CD14-positive monocyte (primary cell): ENCODE results near the gene CES2. TPM values are rescaled to one million over a fixed set of nuclear protein-coding genes. Genes with fewer than 3 reads are reported as not detected.
"Not testable (repeated sequence)": the region's sequence is repeated elsewhere in the genome, so short reads cannot be mapped to it uniquely, and the experiment has no call there.

ENCODE experiments used
- DNase-seq, 3 donors: peaks; one replicate each; pipeline ENCODE4 v3.0.0-alpha.2; 2011 to 2022
- H2AFZ ChIP-seq: 2 replicates; pipeline ENCODE4 v1.6.0; 2012; ENCODE audit warnings: mild to moderate bottlenecking, low read depth, low read length, inconsistent platforms; ENCODE audit not compliant: insufficient read depth, poor library complexity, severe bottlenecking
- H3K27ac ChIP-seq, 2 donors: 1 replicate in 1 of 2; 2 replicates in 1 of 2; pipeline ENCODE4 v1.5.1; 2012 to 2013; ENCODE audit warnings: low read length in 2 of 2, control low read depth in 1 of 2, inconsistent platforms in 1 of 2, low read depth in 1 of 2, mild to moderate bottlenecking in 1 of 2
- H3K27me3 ChIP-seq, 2 donors: one replicate each; pipeline versions ENCODE4 v1.6.0 to v1.6.1; 2011 to 2013; ENCODE audit warnings: low read length in 2 of 2; ENCODE audit not compliant: control insufficient read depth in 2 of 2, insufficient read depth in 2 of 2
- H3K36me3 ChIP-seq, 2 donors: replicated peaks in 1 of 2; 1 replicate in 1 of 2; 2 replicates in 1 of 2; pipeline versions ENCODE4 v1.5.1 to v1.6.1; 2012 to 2013; ENCODE audit warnings: low read length in 2 of 2, control low read depth in 1 of 2, inconsistent platforms in 1 of 2, mild to moderate bottlenecking in 1 of 2; ENCODE audit not compliant: insufficient read depth in 2 of 2, control insufficient read depth in 1 of 2
- H3K4me1 ChIP-seq, 2 donors: 1 replicate in 1 of 2; 2 replicates in 1 of 2; pipeline versions ENCODE4 v1.5.1 to v1.6.1; 2012 to 2013; ENCODE audit warnings: low read length in 2 of 2, control low read depth in 1 of 2, inconsistent platforms in 1 of 2, mild to moderate bottlenecking in 1 of 2, moderate library complexity in 1 of 2; ENCODE audit not compliant: insufficient read depth in 2 of 2, control insufficient read depth in 1 of 2
- H3K4me2 ChIP-seq: replicated peaks from 2 replicates; pipeline ENCODE3; 2012; ENCODE audit warnings: low read length, moderate library complexity, mild to moderate bottlenecking; ENCODE audit not compliant: poor library complexity, severe bottlenecking; ENCODE audit errors: extremely low read depth
- H3K4me3 ChIP-seq, 3 experiments: fragments of 200-600 bp in 1 of 3; sonication (generic) in 1 of 3; replicated peaks in 1 of 3; 1 replicate in 2 of 3; 2 replicates in 1 of 3; pipeline ENCODE4 v1.5.1; 2011 to 2013; ENCODE audit warnings: low read length in 3 of 3, mild to moderate bottlenecking in 3 of 3, control low read depth in 2 of 3, low read depth in 2 of 3, inconsistent platforms in 1 of 3, moderate library complexity in 1 of 3
- H3K79me2 ChIP-seq: 2 replicates; pipeline ENCODE4 v1.6.0; 2012; ENCODE audit warnings: mild to moderate bottlenecking, control low read depth, inconsistent platforms, low read length, moderate library complexity; ENCODE audit not compliant: insufficient read depth
- H3K9ac ChIP-seq: 2 replicates; pipeline ENCODE4 v1.6.0; 2017; ENCODE audit warnings: low read length, mild to moderate bottlenecking; ENCODE audit not compliant: insufficient read depth, poor library complexity, severe bottlenecking
- H3K9me3 ChIP-seq, 2 donors: replicated peaks in 1 of 2; 1 replicate in 1 of 2; 2 replicates in 1 of 2; pipeline versions ENCODE4 v1.5.1 to v1.6.1; 2012 to 2013; ENCODE audit warnings: low read length in 2 of 2, control low read depth in 1 of 2; ENCODE audit not compliant: control insufficient read depth in 1 of 2, insufficient read depth in 1 of 2
- H4K20me1 ChIP-seq: 2 replicates; pipeline ENCODE4 v1.6.0; 2012; ENCODE audit warnings: mild to moderate bottlenecking, low read length, control low read depth, moderate library complexity; ENCODE audit not compliant: insufficient read depth
- H3K27ac Mint-ChIP-seq, 7 donors: one replicate each; pipeline ENCODE4 v1.8.0; 2020; ENCODE audit warnings: mild to moderate bottlenecking in 7 of 7, mixed read lengths in 7 of 7, moderate library complexity in 6 of 7, inconsistent platforms in 2 of 7
- H3K27me3 Mint-ChIP-seq, 3 donors: one replicate each; pipeline ENCODE4 v1.8.0; 2021 to 2022; ENCODE audit warnings: low read depth in 3 of 3, mild to moderate bottlenecking in 3 of 3, mixed read lengths in 3 of 3, moderate library complexity in 3 of 3, inconsistent platforms in 1 of 3
- H3K36me3 Mint-ChIP-seq, 2 donors: one replicate each; pipeline ENCODE4 v1.8.0; 2020; ENCODE audit warnings: mixed read lengths in 2 of 2, inconsistent platforms in 1 of 2, mild to moderate bottlenecking in 1 of 2
- H3K4me1 Mint-ChIP-seq: one replicate; pipeline ENCODE4 v1.8.0; 2020; ENCODE audit warnings: mild to moderate bottlenecking, mixed read lengths
- H3K4me3 Mint-ChIP-seq, 2 donors: one replicate each; pipeline ENCODE4 v1.8.0; 2020; ENCODE audit warnings: mild to moderate bottlenecking in 2 of 2, mixed read lengths in 2 of 2, moderate library complexity in 1 of 2
- H3K9me3 Mint-ChIP-seq, 7 donors: one replicate each; pipeline ENCODE4 v1.8.0; 2020 to 2022; ENCODE audit warnings: mixed read lengths in 7 of 7, mild to moderate bottlenecking in 6 of 7, moderate library complexity in 6 of 7, inconsistent platforms in 2 of 7
- CTCF ChIP-seq: fragments of 200-600 bp; IDR thresholded peaks from one replicate; pipeline ENCODE4 v1.8.0; 2022; ENCODE audit warnings: antibody characterized with exemption, mild to moderate bottlenecking
- WGBS: methylation state at CpG from one replicate; pipeline ENCODE4 v1.1.5; 2013; ENCODE audit warnings: missing lambda C conversion rate; ENCODE audit not compliant: insufficient coverage; 5-methylcytosine and 5-hydroxymethylcytosine counted together
- intact Hi-C, 2 donors: fragments of 100-400 bp; cut with micrococcal nuclease; formaldehyde crosslinking; loops; one replicate each; pipeline versions ENCODE4 v1.15.0 to v1.15.1; 2023
- polyA plus RNA-seq, 3 donors: library from polyadenylated mRNA; depleted of rRNA in 1 of 3; unstranded in 2 of 3; stranded (reverse) in 1 of 3; fragments of 300-500 nt in 2 of 3; fragments of >200 nt in 1 of 3; fragmentation: Illumina TruSeq in 2 of 3; gene quantifications; 1 replicate in 2 of 3; 2 replicates in 1 of 3; pipeline ENCODE4 v1.2.3, GENCODE V29; 2012 to 2021

Gene CES2
- polyA plus RNA-seq, 3 donors: 14.0 to 29.0 (median 23.2) TPM

DNA sequence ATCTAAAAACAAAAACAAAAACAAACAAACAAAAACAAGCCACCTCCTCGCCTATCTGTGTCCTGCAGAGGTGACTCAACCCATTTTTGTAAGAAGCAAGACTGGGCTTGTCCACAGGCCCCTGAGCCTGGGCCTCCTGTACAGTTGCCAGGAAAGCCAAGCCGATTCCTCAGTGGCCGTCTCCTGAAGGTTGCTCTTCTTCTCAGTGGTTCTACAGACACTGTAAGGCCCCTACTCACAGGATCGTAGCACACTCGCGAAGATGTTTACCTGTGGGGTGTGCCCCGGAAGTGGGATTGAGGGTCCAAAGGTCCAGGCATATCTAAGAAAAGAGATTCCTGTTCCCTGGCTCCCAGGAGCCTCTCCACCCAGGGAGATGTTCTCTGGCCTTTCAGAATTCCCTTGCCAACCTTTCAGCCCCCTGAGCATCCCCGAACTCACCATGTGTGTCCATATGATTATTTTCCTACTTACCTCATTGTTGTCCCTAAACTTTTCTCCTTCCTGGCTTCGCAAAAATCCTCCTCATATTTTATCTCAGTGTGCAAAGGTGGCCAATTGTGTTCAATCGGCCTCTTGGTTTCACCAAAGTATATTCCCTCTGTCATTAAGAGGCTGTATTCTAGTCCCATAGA is 18.3 kb downstream of the CES2 start:
- TF ChIP-seq CTCF: no peak
- Mint-ChIP-seq H3K36me3 (peaks cover 0 to 2% of the 10 kb centered on the region in 2 donors), H3K27ac (peak overlapping the region in 1 of 7 donors; percentile 37), H3K4me1 (peaks cover 18% of the 10 kb centered on the region), H3K9me3 (peaks cover 0 to 16% (median 8%) of the 10 kb centered on the region in 7 donors), H3K27me3 (peaks cover 37 to 42% (median 40%) of the 10 kb centered on the region in 3 donors), H3K4me3 (no peak overlapping the region)
- Histone ChIP-seq H3K4me2 (no peak overlapping the region), H2AFZ (no peak overlapping the region), H3K79me2 (no peaks in the 10 kb centered on the region), H3K36me3 (no peaks in the 10 kb centered on the region), H4K20me1 (no peaks in the 10 kb centered on the region), H3K27me3 (peaks cover 23 to 40% of the 10 kb centered on the region in 2 donors), H3K9me3 (peaks cover 0 to 10% of the 10 kb centered on the region in 2 donors), H3K4me1 (peaks cover 18 to 19% of the 10 kb centered on the region in 2 donors), H3K9ac (no peak overlapping the region), H3K27ac (no peak overlapping the region), H3K4me3 (no peak overlapping the region)
- intact Hi-C loops: no loop called here
- no peak for DNase-seq
- WGBS: 92% methylated on average over 8 of the region's 10 CpGs

GRCh38 chr16:66954097-66954659 is 18.9 kb downstream of the CES2 start:
- H3K4me3 ChIP-seq: no peak overlapping the region
- peaks cover 17 to 34% of the 10 kb centered on the region in 2 donors for H3K27me3 ChIP-seq
- Mint-ChIP-seq H3K4me1 (peaks cover 19% of the 10 kb centered on the region), H3K9me3 (peaks cover 0 to 16% (median 8%) of the 10 kb centered on the region in 7 donors), H3K4me3 (no peak overlapping the region), H3K36me3 (peaks cover 0 to 2% of the 10 kb centered on the region in 2 donors), H3K27me3 (peaks cover 31 to 38% (median 34%) of the 10 kb centered on the region in 3 donors), H3K27ac (no peak overlapping the region)
- intact Hi-C loops: no loop called here
- H3K36me3 ChIP-seq: no peaks in the 10 kb centered on the region
- WGBS: 4% methylated on average over 5 of the region's 8 CpGs
- no peak overlapping the region for H2AFZ ChIP-seq
- peak; percentile 86 for TF ChIP-seq CTCF
- no peak overlapping the region for H3K27ac ChIP-seq
- peaks cover 0 to 10% of the 10 kb centered on the region in 2 donors for H3K9me3 ChIP-seq
- no peaks in the 10 kb centered on the region for H4K20me1 ChIP-seq
- no peaks in the 10 kb centered on the region for H3K79me2 ChIP-seq
- no peak overlapping the region for H3K4me2 ChIP-seq
- peak; percentile 58 to 67 (median 62) for DNase-seq
- peaks cover 18 to 20% of the 10 kb centered on the region in 2 donors for H3K4me1 ChIP-seq
- no peak overlapping the region for H3K9ac ChIP-seq

DNA sequence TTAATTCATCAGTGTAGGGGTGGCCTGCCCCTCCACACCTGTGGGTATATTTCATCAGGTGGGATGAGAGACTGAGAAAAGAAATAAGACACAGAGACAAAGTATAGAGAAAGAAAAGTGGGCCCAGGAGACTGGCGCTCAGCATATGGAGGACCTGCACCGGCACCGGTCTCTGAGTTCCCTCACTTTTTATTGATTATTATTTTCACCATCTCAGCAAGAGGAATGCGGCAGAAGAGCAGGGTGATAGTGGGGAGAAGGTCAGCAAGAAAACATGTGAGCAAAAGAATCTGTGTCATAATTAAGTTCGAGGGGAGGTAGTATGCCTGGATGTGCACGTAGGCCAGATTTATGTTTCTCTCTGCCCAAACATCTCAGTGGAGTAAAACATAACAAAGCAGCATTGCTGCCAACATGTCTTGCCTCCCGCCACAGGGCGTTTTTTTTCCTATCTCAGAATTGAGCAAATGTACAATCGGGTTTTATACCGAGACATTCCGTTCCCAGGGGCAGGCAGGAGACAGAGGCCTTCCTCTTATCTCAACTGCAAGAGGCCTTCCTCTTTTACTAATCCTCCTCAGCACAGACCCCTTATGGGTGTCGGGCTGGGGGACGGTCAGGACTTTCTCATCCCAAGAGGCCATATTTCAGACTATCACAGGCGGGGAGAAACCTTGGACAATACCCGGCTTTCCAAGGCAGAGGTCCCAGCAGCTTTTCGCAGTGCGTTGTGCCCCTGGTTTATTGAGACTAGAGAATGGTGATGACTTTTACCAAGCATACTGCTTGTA is 20.2 kb downstream of the CES2 start:
- H3K27ac ChIP-seq, DNase-seq, H3K36me3 Mint-ChIP-seq, H3K9me3 ChIP-seq, H3K27ac Mint-ChIP-seq, H2AFZ ChIP-seq, H3K4me3 ChIP-seq, H3K79me2 ChIP-seq, H3K4me3 Mint-ChIP-seq, H3K36me3 ChIP-seq, H3K4me2 ChIP-seq, H3K9ac ChIP-seq, H4K20me1 ChIP-seq: not testable (repeated sequence)
- H3K4me1 ChIP-seq: peaks cover 31 to 34% of the 10 kb centered on the region in 2 donors
- Mint-ChIP-seq H3K4me1 (peaks cover 32% of the 10 kb centered on the region), H3K9me3 (peaks cover 0 to 11% (median 5%) of the 10 kb centered on the region in 7 donors), H3K27me3 (peaks cover 18 to 25% (median 20%) of the 10 kb centered on the region in 3 donors)
- peaks cover 7 to 20% of the 10 kb centered on the region in 2 donors for H3K27me3 ChIP-seq
- intact Hi-C loops: loop anchor here in 1 of 2 donors (5.0 kb wide), 1 partner anchor 202 kb away; the partner anchor contains the start of genes FBXL8 and TRADD
- 100% methylated on average over 2 of the region's 17 CpGs for WGBS
